Measurements from ENCODE around the gene ENGASE. TPM values are rescaled to one million over a fixed set of nuclear protein-coding genes. Genes with fewer than 3 reads are reported as not detected.

The ENGASE gene
- total RNA-seq, 1 donor from 2014 or later, result 39.4 TPM

DNA sequence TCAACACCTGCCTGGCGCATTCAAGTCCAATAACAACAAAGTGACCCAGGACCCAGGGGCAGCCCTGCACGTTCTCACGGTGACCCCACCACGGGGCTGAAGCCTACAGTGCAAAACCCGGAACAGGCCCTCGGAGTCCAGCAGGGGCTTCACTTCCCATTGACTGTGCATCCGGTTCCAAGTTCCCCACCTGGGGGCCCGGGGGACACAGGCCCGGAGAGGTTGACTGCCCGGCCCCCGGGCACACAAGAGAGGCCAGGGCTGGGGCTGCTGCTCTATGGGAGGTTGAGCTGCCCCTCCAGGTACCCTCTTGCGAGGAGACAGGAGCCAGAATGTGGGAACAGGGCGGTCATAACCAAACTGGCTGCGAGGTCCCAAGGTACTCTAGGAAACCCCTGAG lies 31.3 kb downstream of the ENGASE start:
- DNase-seq (ENCODE audit: low spot score), result no peak
- intact Hi-C loops (cut with DNase I), result no loop called here

DNA sequence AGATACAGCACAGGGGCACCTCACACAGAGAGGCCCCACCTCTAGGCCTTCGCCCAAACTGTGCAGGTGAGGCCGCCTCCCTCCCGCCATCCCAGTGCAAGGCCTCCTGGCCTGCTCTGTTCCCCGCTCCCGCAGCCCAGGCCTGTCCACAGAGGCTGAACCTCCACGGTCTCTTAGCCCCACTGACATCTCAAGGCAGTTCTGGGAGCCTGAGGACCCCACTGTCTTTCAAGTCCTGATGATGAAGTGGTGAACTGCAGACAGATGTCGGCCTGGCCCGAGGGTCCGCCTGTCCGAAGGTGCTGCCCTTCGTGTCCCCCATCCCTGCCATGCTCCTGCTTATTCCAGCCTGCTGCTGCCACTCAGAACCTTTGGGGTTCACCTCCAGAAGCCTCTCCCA lies 32.3 kb downstream of the ENGASE start:
- intact Hi-C loops (cut with DNase I), result no loop called here
- no peak for DNase-seq (ENCODE audit: low spot score)

DNA sequence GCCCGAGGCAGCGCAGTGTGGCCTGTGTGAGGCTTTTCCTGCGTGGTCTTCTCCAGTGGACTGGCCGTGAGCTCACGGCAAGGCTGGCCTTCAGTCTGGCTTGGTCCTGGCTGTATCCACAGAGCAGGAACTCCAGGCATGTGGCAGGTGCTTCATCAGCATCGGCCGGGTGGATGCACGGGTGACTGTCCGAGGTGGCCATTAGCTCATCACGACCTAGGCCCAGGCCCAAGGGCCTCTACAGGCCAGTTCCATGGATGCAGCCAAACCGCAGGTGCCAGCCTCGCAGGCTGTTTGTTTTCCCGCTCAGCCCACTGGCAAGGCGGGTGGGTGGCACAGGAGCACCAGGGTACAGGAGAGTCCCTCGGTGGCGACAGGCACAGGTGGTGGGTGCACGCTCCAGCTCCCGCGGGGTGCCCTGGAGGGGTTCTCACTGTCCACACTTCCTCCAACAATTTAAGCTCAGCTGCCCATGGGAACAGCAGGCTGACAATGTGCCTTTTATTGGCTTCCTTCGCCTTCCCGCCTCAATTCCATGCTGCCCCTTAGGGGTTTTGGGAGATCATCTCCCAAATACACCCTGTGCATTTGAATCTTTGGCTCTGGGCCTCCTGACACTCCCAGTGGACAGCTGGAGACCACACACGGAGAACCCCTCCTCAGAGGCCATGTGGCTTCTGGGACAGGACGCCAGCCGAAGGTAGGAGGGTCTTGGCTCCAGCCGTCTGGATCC lies 33.0 kb downstream of the ENGASE start:
- no peak for DNase-seq (ENCODE audit: low spot score)
- intact Hi-C loops (cut with DNase I), result no loop called here

DNA sequence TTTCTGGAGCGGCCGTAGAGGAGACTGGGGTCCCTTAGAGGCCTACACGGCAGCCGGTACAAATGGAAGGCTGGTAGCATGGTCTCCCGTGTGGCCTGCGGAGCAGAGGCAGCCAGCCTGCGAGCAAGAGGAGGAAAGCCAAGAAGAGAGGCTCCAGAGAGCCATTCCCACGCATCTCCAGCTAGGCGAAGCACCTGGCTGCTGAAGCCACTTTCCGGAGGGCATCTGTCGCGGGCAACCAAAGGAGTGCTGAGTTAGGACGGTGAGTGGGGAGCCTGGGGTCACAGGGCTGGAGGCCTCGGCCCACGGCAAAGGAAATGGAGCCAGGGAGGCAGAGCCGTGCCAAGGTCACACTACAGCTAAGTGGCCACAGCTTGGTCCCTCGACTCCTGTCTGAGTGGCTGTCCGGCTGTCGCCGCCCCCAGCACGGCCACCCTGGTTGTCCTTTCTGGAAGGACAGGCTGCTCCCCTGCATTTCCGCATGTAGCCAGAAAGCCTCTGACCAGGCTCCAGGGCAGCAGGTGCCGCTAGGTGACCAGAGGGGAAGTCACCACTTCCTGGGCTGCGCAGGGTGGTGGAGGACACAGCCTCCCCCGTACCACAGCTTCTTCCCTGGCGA lies 33.7 kb downstream of the ENGASE start:
- intact Hi-C loops (cut with DNase I), result no loop called here

DNA sequence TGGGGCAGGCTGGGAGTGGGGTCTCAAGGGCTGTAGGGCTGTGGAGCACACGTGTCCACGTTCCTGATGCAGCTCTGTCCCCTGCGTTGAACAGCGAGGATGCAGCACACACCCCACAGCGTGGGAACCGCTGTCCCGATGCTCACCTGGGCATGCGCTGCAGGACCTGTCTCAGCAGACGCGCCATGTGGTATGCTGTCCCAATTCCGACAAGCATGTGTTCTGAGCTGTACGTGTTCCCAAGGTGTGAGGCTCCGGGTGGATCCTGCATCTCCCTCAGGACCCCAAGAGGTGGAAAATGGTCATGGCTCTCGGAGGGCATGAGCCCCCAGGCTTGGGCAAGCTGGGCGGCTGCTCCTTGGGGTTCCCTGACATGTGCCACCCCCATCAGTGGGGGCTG lies 34.2 kb downstream of the ENGASE start:
- DNase-seq (ENCODE audit: low spot score), result no peak
- intact Hi-C loops (cut with DNase I), result no loop called here

More for the DNA sequence above, 33.7 kb downstream of the ENGASE start:
- no peak for DNase-seq (ENCODE audit: low spot score)

DNA sequence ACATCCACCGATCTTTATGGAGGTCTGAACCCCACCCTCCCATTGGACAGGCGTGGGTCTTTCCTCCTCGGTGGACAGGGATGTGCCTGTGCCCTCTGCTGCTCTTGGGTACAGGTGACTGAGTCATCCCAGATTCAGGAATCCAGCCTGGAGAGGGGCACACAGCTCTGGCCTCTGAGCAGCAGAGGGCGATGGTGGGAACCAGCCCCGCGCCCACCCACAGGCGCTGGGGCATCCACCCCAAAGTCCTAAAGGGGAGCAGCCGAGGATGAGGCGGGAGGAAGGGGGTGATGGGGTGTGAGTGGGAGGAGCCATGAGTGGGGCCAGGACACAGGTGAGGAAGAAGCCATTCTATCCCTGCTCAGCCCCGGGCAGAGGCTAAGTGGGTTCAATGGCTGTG lies 35.0 kb downstream of the ENGASE start:
- no peak for DNase-seq (ENCODE audit: low spot score)
- intact Hi-C loops (cut with DNase I), result no loop called here

DNA sequence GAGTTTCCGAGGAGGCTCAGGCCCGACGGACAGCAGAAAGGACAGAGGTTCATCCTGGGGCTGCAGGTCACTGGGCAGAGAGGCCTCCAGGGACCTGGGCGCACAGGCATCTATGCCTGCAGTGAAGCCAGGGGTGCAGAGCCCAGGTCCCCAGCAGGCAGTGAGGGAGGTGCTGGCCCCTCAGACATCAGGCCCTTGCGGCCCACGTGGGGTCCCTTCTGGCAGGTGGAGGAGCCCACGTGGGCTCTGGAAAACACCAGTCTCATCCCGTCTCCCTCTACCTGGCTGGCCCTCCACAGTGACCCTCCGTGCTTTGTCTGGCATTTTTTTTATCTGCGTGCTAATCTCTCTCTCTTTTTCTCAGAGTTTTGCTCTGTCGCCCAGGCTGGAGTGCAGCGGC lies 36.5 kb downstream of the ENGASE start:
- intact Hi-C loops (cut with DNase I), result no loop called here
- no peak for DNase-seq (ENCODE audit: low spot score)

DNA sequence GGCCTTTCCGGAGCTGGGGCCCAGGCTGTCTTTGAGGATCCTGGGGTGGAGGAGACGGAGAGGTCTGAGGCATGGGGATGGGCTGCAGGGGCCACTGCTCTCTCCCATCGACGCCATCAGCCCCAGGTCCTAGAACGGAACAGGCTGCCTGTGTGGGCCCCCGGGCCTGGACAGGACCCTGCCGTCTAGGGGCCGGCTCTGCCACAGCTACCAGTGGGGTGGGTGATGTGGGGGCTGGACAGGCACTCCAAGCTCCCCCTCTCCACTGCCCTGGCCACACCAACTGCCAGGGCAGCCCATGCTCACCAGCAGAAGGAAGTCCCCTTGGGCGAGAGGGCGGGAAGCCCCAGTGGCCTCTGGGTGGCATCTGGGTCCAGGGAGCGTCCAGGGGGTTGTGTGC lies 37.8 kb downstream of the ENGASE start:
- intact Hi-C loops (cut with DNase I), result no loop called here
- DNase-seq (ENCODE audit: low spot score), result no peak

DNA sequence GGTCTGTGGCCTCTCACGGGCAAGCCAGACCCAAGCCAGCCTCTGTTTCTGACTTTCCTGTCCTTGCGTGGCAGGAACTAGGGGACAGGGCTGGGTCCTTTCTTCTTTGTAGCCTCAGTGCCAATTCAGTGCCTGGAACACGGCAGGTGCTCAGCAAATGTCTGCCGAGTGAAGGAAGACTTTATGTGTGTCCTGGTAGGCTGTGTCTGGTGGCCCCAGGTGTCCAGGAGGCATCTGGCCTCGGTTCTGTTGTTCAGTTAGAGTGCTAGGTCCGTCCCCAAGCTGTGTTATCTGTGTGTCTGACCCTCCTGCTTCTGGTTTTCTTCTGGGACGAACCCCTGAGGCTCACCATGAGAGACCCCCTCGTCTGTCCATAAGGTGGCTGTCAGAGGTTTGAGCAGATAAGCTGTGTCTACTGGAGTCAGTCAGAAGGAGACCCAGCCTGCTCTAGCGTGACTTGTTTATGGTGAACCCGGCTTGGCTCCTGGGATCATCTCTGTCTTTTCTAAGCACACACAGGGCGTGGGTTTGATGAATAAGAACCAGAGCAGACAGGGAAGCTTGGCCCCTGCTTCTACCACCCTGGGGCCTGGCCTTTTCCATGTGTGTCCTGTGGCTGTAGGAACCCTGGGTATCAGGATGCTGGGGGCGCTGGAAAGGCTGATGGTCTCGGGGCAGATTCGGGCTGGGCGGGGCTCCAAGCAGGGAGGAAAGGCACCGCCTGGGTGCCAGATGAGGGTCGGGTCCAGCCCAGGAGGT lies 39.3 kb downstream of the ENGASE start:
- intact Hi-C loops (cut with DNase I), result no loop called here
- DNase-seq (ENCODE audit: low spot score), result no peak

DNA sequence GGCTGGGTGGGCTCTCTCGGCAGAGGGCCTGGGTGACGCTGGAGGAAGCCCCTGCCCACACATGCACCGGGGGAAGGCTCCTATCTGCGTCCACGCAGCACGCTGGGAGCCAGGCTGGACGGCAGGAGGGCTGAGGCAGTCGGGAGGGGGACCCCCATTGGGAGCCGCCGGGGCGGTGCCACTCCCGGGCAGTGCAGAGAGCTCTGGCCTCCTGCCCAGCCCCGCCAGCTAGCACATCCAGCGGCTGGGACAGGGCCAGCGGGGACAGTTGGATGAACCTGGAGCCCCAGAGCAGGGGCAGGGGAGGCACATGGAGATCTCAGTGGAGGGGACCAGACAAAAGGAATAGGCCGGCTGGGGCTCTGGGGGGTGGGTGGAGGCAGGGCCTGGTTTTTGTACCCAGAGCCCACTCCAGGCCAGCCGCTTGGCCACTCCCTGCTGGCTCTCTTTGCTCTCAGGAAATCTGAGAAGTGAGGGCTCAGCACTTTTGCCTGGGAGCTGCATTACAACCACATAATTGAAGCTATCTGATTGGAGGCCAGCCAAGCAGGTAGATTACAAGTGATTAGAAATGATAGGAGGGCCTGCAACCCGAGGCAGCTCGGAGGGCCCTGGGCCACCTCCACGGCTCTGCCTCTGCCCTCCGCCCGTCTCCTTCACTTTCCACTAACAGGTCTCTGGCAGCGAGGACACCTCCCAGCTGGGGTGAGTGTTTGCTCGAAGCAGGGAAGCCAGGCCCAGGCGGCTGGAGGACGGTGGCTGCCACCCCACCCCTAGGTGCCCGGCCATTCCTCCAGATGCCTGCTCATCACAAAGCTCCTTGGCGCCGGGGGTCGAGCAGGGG lies 40.1 kb downstream of the ENGASE start:
- DNase-seq (ENCODE audit: low spot score), result no peak
- intact Hi-C loops (cut with DNase I), result no loop called here

DNA sequence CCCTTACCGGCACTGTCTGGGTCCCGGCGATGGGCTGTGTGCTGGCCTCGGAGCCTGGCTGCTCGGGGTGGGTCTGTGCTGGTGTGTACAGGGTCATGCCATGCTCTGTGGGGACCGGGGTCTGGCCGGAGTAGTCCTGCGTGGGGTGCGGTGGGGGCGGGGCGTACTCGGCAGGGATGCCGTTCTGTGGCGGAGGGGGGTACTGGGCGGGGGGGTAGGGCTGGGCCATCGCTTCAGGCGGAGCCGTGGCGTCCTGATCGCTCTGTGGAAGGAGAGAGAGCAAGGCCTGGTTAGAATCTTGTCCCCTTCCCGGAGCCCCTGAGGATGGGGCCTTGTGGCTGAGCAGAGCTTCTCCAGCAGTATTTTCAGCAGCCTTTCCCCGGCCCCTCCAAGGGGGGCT lies 40.9 kb downstream of the ENGASE start:
- intact Hi-C loops (cut with DNase I), result no loop called here
- no peak for DNase-seq (ENCODE audit: low spot score)

DNA sequence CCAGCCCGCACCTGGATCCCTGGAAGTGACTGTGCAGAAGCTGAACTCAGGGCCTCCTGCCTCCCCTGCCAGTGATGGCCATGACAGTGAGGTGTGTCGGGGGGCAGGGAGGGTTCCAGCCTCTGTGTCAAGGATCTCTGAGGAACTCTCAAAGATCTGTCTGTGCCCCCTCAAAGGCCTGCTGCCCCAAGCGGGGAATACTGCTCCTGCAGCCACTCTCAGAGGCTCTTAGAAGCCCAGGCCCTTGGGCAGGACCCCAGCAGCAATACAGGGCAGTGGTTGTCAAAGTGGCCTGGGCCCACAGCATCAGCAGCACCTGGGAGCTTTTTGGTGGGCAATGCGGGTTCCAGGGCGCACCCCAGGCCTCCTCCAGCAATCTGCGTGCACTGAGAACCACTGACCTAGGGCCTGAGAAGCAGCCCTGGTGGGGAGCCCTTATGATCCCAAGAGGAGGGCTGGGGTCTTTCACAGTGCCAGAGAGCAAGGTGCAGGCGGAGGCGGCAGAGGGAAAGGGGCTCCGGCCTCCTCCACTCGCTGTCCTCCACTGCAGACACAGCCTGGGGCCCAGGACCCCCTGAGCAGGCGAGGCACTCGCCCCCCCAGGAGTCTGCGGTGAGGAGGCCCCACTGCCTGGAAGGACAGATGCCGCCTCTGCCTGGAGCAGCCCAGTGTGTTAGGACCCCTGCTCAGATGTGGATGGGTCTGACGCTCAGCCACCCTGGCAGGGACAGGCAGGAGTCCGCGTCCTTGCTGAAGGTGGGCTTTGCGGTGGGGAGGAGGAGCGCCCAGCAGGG lies 42.1 kb downstream of the ENGASE start:
- DNase-seq (ENCODE audit: low spot score), result no peak
- intact Hi-C loops (cut with DNase I), result no loop called here

DNA sequence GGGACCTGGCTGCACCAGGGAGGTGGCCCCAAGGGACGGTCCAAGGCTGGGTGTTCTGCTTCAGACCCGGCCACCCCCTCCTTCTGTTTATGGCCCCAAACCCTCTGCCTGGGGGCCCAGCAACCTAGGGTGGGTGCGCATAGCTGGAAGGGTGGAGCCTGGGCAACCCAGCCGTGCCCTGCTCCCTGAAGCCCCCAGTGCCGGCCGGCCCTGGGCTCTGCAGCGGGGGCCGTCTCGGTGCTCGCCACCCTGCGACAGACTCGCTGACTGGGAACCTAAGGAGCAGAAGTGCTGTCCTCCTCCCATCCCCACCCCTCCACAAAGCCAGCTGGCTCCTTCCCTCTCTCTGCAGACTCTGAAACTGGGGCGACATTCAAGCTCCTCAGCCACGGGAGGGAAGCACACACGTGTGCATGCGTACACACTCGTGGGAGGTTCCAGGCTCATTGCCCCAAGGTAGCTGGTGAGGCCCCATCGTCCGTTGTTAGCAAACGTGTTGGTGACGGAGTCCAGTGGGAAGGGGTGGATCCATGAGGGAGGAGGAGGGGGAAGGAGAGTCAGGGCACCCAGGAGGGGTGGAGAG lies 43.4 kb downstream of the ENGASE start:
- intact Hi-C loops (cut with DNase I), result no loop called here
- DNase-seq (ENCODE audit: low spot score), result no peak

DNA sequence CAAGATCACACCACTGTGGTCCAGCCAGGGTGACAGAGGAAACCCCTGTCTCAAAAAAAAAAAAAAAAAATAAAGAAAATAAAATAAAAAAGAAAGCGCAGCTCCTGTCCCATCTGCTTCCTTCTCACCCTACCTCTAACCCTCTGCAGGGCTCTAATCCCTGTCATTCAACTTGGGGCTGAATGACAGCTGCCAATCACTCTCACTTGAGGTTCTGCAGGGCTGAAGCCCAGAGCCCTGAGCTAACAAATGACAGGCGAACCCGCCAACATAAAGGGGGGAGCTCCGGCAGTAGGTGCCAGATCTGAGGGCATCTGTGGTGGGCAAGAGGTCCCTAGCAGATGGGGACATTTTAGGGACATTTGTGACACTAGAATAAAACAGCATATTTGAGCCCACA lies 44.3 kb downstream of the ENGASE start:
- intact Hi-C loops (cut with DNase I), result no loop called here
- DNase-seq (ENCODE audit: low spot score), result no peak

DNA sequence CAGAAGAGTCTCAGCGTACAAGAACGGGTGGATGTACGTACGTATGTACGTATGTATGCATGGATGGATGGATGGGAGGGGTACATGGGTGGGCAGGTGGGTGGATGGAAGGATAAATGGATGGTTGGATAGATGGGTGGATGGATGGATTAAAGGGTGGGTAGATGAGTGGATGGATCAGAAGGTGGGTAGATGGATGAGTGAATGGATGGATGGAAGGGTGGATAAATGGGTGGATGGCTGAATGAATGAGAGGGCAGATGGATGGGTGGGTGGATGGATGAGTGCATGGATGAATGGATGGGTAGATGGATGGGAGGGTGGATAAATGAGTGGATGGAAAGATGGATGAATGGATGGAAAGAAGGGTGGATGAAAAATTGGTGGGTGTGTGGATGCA lies 45.6 kb downstream of the ENGASE start:
- no peak for DNase-seq (ENCODE audit: low spot score)
- intact Hi-C loops (cut with DNase I), result no loop called here

DNA sequence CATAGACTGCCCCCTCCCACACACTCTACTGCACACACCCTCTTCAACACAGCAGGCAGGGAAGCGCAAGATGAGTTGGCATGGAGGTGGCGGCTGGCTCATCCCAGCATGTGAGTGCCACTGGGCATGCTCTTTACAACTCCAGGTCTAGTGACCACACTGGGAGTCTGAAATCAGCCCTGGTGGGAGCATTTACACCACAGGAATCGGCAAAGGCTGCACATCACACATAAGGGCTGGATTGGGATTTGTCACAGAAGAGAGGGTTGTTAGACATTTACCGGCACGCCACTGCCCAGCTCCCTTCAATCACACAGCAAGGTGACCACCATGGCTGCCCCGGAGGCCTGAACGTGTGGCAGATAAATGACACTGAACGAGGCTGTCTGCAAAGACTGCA lies 49.4 kb downstream of the ENGASE start:
- intact Hi-C loops (cut with DNase I), result no loop called here
- DNase-seq (ENCODE audit: low spot score), result no peak

DNA sequence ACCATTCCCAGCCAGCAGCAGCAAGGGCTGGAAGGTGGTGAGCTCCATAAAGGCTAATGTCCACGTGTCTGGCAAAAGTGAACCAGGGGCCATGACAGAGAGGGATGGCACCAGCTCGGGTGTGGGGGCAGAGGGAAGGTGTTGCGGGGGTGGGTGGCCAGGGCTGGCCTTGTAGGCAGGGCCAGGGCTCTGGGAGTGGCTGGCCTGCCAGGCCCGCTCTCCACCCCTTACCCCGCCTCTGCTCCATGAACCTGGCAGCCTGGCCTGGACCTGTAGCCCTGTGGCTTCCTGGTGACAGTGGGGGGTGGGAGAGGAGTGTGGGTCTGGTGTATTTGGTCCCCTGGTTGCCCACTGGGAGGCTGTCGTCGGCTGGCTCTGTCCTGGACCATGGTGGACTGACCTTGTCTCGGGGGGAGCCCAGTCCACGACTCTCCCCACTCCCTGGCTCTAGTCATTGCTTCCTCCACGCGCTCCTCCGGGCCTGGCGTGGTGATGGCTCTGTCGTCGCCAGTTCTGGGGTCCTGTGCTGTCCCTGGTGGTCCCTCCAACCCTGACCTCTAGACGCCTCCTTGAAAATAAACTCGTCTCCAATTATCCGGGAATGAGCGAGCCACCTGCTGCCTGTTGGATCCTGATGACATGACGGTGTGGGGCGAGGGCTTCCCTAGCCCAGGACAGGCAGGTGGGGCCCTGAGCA lies 50.0 kb downstream of the ENGASE start:
- intact Hi-C loops (cut with DNase I), result no loop called here
- no peak for DNase-seq (ENCODE audit: low spot score)

DNA sequence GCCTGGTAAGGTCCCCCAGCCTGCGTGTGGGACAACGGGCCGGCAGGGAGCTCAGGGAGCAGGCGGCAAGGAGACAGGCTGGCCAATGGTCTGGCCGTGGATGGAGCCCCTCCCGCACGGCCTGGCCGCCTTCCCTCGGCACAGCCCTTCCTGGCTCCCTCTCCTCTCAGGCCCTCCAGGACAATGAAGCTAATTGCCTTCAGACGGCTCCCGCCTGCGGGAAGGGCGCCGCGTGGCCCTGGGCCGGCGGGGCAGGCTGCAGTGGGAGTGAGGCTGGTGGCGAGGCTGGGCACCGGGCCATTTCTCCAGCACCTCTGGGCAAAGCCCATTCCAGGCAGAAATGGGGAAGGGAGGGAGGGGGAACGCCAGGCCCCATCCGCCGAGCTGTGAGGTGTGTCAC lies 50.9 kb downstream of the ENGASE start:
- intact Hi-C loops (cut with DNase I), result no loop called here
- no peak for DNase-seq (ENCODE audit: low spot score)

Measured in cardiac septum (tissue), 1 donor.